Retinal pigment epithelial cell (primary cell): Measurements from ENCODE around the gene GALNT9.

Source experiments
- DNase-seq: peaks from one replicate; pipeline ENCODE4 v3.0.0-alpha.2; 2010; ENCODE audit warnings: low read depth
- H3K4me3 ChIP-seq: 2 replicates; pipeline ENCODE4 v1.5.1; 2011; ENCODE audit warnings: mild to moderate bottlenecking, low read length, control low read depth, moderate library complexity
- TF ChIP-seq, protein P1 (sequence below): conservative IDR thresholded peaks from 2 replicates; pipeline ENCODE4 v1.5.1; 2011; ENCODE audit warnings: low read depth, low read length, control low read depth, inconsistent platforms

GALNT9 gene

DNA sequence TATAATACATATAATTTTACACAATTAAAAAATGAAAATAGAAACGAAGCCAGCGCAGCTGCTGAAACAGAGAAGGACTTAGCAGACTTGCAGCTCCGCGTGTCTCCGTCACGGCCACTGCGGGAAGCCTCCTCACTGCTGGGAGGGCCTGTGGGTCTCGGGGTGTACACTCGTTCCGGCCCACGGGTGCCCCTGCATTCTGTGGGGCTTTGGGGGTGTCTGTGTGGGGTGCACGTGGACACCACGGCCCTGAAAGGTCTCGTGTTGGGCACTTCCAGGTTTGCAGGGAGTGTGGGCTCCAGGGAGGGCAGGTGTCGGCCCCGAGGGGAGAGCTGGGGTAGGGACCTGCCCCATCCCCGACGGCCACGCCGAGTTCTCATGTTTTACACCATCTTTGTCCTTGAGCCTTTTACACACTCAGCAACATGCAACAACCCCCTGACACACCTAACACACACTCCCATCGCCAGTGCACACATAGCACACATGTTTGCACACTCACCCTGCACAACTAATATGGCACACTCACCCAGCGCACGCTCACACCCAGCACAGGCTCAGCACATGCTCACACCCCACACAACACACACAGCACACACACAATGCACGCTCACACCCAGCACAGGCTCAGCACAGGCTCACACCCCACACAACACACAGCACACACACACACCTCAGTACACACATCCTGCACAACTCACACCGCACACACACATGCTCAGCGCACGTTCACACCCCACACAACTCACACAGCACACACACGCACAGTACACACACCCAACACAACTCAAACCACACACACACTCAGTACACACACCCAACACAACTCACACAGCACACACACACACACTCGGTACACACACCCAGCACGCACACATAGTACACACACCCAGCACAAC is 148.5 kb downstream of the GALNT9 start:
- H3K4me3 ChIP-seq: no peak overlapping the region
- DNase-seq: no peak
- TF ChIP-seq, protein P1, sequence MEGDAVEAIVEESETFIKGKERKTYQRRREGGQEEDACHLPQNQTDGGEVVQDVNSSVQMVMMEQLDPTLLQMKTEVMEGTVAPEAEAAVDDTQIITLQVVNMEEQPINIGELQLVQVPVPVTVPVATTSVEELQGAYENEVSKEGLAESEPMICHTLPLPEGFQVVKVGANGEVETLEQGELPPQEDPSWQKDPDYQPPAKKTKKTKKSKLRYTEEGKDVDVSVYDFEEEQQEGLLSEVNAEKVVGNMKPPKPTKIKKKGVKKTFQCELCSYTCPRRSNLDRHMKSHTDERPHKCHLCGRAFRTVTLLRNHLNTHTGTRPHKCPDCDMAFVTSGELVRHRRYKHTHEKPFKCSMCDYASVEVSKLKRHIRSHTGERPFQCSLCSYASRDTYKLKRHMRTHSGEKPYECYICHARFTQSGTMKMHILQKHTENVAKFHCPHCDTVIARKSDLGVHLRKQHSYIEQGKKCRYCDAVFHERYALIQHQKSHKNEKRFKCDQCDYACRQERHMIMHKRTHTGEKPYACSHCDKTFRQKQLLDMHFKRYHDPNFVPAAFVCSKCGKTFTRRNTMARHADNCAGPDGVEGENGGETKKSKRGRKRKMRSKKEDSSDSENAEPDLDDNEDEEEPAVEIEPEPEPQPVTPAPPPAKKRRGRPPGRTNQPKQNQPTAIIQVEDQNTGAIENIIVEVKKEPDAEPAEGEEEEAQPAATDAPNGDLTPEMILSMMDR: no peak

DNA sequence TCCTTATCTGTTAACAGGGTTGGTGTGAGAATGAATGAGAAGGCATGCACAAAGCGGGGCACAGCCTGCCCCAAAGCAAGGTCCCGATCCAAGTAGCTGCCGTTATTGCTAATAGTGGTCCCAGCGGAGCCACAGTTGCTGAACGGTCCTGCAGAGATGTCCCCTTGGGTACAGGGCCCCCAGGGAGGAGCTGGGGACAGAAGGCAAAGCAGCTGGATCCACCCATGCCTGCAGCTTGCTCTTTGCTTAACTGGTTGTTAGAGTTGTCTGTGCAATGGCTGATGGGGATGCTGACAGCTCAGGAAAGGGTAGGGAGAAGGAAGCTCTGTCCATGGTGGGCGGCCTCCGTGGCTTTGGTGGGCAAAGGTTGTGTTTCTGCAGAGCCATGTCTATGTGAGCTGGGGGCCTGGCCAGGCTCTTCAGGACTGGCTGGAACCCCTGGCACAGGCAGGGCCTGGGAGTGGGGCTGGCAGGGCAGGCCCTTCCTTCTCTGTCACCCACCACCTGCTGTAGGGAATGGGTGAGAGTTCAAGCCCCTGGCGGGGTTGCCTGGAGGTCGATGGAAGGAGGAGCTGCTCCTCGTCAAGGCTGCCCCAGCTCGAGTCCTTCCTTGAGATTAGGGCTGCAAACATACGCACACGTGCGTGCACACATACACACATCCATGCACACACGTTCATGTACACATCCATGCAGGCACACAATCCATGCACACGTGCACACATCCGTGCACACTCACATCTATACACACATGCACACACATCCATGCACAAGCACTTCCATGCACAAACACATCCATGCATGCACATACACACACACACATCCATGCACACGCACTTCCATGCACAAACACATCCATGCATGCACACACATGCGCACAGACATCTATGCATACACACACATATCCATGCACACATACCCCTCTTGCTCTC is 149.7 kb downstream of the GALNT9 start:
- no peak for DNase-seq
- TF ChIP-seq, protein P1: no peak
- H3K4me3 ChIP-seq: no peak overlapping the region

DNA sequence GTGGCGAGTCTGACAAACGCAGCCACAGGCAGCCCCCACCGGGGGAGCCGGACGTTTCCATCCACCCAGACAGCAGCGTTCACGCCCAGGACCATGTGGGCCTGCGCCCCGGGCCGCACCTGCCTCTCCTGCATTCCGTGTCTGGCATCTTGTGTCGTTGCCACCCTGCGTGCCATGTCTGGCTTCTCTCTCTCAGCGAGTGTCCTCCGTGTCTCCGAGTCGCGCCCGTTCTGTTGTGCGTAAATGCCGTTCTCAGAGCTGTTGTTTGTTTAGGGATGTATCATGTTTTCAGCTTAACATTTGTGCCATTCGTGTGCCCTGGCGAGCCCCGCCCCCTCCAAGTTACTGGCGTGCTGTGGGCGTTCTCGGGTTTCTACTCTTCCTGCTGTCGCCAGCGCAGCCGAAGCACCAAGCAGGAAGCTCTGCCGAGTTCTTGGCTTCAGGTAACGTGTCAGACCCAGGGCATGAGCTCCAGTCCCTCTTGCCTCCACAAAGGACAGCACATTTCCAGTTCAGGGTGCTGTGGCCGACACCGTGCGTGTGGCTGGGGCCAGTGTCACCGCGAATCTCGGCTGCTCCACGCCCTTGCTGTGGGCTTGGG is 150.5 kb downstream of the GALNT9 start:
- no peak for DNase-seq
- TF ChIP-seq, protein P1: no peak
- no peak overlapping the region for H3K4me3 ChIP-seq

DNA sequence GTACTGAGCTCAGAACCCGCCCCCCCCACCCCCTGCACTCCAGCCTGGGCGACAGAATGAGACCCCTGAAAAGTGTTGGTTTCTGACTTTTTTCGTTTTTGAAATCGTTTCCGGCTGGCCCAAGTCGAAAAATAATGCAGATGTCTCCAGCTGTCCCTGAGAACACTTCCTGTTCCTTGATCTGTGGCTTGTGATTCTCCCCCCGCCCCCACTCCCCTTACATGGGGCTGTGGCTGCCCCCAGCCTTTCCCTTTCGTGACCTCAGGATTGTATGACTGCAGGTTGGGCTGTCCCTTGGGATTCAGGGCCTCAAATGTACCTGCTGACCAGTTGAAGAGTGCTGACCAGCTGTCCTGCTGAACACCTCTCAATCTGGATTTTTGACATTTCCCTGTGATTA is 151.1 kb downstream of the GALNT9 start:
- H3K4me3 ChIP-seq: no peak overlapping the region
- TF ChIP-seq, protein P1: no peak
- DNase-seq: no peak

DNA sequence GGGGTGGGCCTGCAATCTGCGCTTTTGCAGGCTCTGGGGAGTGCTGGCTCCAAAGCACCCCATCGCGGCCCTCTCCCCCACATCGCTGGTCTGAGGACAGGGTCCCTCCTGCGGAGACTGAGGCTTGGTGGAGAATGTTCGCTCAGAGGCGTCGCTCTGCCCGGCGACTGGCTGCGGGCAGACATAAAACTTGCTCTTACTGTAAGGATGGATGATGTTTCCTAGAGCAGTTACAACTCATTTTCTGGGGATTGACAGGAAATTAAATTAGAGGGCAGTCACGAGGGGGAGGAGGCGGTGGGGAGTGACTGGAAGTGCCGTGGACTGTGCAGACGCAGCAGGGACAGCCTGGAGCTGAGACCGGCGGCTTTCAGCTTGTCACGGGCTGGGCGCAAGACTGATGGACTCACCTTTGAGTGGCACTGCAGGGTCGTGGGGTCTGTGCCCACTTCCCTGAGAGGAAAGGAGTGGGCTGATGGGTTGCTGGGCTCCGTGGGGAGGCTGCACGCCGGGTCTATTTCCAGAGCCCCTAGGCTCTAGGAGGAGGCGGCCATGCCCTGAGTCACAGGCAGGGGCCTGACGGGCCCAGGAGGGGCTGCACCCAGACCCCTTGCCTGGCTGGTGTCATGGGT is 152.4 kb downstream of the GALNT9 start:
- H3K4me3 ChIP-seq: no peak overlapping the region
- TF ChIP-seq, protein P1: no peak
- DNase-seq: no peak

DNA sequence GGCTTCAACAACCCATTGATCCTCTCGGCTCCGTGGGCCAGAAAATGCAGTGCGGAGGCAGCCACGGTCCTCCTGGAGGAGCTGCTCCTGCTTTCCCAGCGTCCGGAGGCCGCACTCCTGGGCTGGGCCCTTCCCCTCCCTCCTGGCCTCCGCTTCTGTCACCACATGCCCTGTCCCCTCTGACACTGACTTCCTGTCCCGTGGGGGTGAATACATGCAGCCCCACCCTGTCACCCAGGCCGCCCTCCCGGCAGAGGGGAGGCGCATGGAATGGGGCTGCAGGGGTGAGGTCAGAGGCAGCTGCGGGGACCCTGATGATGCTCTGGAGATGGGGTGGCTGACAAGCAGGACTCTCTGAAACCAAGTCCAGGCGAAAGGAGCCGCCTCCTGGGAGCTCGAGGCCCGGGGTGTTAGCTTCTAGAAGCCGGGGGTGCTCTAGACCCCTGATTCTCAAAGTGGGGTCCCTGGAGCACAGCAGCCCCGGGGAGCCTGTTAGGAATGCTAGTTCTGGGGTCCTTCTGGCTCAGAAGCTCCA is 152.9 kb downstream of the GALNT9 start:
- DNase-seq: no peak
- no peak overlapping the region for H3K4me3 ChIP-seq
- TF ChIP-seq, protein P1: no peak
